Panc1 (cell line): ENCODE data around the gene MYO16. TPM values are rescaled to one million over a fixed set of nuclear protein-coding genes. Genes with fewer than 3 reads are reported as not detected.
"Not testable (repeated sequence)": the region's sequence is repeated elsewhere in the genome, so short reads cannot be mapped to it uniquely, and the experiment has no call there.

Source experiments
- ATAC-seq: fragments of 200-7000 bp; cut with Tn5 transposase; 2 replicates; pipeline ENCODE4 v1.9.1; 2020; ENCODE audit warnings: mild to moderate bottlenecking, moderate library complexity
- BruUV-seq: library from RNA; stranded (reverse); fragments of 400-500 nt; replicated peaks from 2 replicates; lab custom pipeline; 2021; lab: Mats Ljungman, UMichigan
- CTCF ChIA-PET: fragments of 300-600 bp; sonication (Branson Sonifier 250); formaldehyde crosslinking; loops from one replicate; lab custom pipeline; 2022; ENCODE audit warnings: antibody characterized with exemption; lab: Charles Lee
- POLR2A ChIA-PET: fragments of 300-600 bp; sonication (Branson Sonifier 250); formaldehyde crosslinking; loops from one replicate; lab custom pipeline; 2022; ENCODE audit warnings: antibody characterized with exemption; lab: Charles Lee
- DNase-seq: peaks from one replicate; pipeline ENCODE4 v3.0.0-alpha.2; 2010; ENCODE audit warnings: low read depth, low spot score
- H3K27ac ChIP-seq: 2 replicates; pipeline ENCODE4 v1.5.1; 2011; ENCODE audit warnings: mild to moderate bottlenecking, low read length, inconsistent platforms
- H3K27me3 ChIP-seq: fragments of 200-500 bp; sonication (Bioruptor generic); 2 replicates; pipeline ENCODE4 v1.6.0; 2014; ENCODE audit warnings: low read length, inconsistent platforms; ENCODE audit not compliant: control insufficient read depth, insufficient read depth
- H3K36me3 ChIP-seq: fragments of 200-500 bp; sonication (Bioruptor generic); 2 replicates; pipeline ENCODE4 v1.5.1; 2014; ENCODE audit warnings: inconsistent platforms, mild to moderate bottlenecking, low read length, moderate library complexity; ENCODE audit not compliant: control insufficient read depth, insufficient read depth
- H3K4me1 ChIP-seq: 2 replicates; pipeline ENCODE4 v1.5.1; 2011; ENCODE audit warnings: inconsistent platforms, mild to moderate bottlenecking, low read length, moderate library complexity; ENCODE audit not compliant: control insufficient read depth, insufficient read depth
- H3K4me3 ChIP-seq, 2 experiments: 2 replicates each; pipeline ENCODE4 v1.5.1; 2011 to 2012; ENCODE audit warnings: low read depth in 2 of 2, low read length in 2 of 2, mild to moderate bottlenecking in 2 of 2, inconsistent platforms in 1 of 2, moderate library complexity in 1 of 2
- H3K9me3 ChIP-seq: fragments of 200-500 bp; sonication (Bioruptor generic); 2 replicates; pipeline ENCODE4 v1.5.1; 2014; ENCODE audit warnings: low read depth, mild to moderate bottlenecking, inconsistent platforms, low read length, moderate library complexity; ENCODE audit not compliant: control insufficient read depth, insufficient read depth
- CTCF ChIP-seq: fragments of 450-650 bp; IDR thresholded peaks from 2 replicates; pipeline ENCODE4 v1.5.1; 2017; ENCODE audit warnings: mild to moderate bottlenecking
- POLR2AphosphoS5 ChIP-seq: IDR thresholded peaks from 2 replicates; pipeline ENCODE4 v1.6.1; 2012; ENCODE audit warnings: mild to moderate bottlenecking, low read depth, low read length, moderate library complexity
- SIN3A ChIP-seq: IDR thresholded peaks from 2 replicates; pipeline ENCODE4 v1.6.1; 2012; ENCODE audit warnings: low read depth, mild to moderate bottlenecking, low read length, moderate library complexity, borderline replicate concordance; ENCODE audit not compliant: insufficient read depth
- TCF7L2 ChIP-seq: IDR thresholded peaks from 2 replicates; pipeline ENCODE4 v1.6.1; 2011; ENCODE audit warnings: mild to moderate bottlenecking, low read depth, low read length, inconsistent platforms
- in situ Hi-C: cut with HindIII; loops from 2 replicates; pipeline ENCODE4 v1.10.0; 2016; ENCODE audit warnings: low sequenced_read_pairs, low pct_unique_long_range_greater_than_20kb
- intact Hi-C: fragments of 100-400 bp; cut with micrococcal nuclease; formaldehyde crosslinking; loops from one replicate; pipeline ENCODE4 v1.10.0; 2022; ENCODE audit not compliant: unreplicated experiment
- total RNA-seq: library from RNA; stranded (reverse); gene quantifications from one replicate; pipeline ENCODE4 v1.2.1, GENCODE V29; 2021; ENCODE audit not compliant: unreplicated experiment
- TF ChIP-seq, protein P1 (sequence below), 2 experiments: IDR thresholded peaks; 2 replicates each; pipeline ENCODE4 v1.6.1; 2011 to 2012; ENCODE audit warnings: low read depth in 2 of 2, control low read depth in 1 of 2, low read length in 1 of 2, mild to moderate bottlenecking in 1 of 2, moderate library complexity in 1 of 2; ENCODE audit not compliant: insufficient read depth in 1 of 2

The MYO16 gene
- total RNA-seq, 1 experiment from 2014 or later: 0.08 TPM

DNA sequence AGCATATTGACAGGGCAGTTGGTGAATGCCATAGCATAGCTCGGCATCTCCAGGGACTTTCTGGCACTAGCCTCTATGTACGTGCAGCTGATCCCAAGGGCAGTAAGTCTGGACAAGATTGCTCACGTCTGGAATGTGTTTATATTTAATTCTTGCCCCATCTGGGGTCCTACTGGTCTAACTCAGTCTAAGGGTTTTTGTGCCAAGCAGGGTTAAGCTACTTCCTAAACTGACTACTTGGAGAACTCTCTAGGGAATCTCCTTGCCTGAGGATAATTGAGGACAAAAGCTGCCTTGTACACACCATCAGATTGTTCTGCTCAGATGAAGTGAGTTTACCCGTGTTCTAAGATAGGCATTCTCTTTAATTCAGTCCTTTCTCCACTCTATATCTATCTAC, 358.1 kb downstream of the MYO16 start:
- in situ Hi-C loops: no loop called here
- TF ChIP-seq TCF7L2: no peak
- no peak for TF ChIP-seq POLR2AphosphoS5
- TF ChIP-seq, protein P1, sequence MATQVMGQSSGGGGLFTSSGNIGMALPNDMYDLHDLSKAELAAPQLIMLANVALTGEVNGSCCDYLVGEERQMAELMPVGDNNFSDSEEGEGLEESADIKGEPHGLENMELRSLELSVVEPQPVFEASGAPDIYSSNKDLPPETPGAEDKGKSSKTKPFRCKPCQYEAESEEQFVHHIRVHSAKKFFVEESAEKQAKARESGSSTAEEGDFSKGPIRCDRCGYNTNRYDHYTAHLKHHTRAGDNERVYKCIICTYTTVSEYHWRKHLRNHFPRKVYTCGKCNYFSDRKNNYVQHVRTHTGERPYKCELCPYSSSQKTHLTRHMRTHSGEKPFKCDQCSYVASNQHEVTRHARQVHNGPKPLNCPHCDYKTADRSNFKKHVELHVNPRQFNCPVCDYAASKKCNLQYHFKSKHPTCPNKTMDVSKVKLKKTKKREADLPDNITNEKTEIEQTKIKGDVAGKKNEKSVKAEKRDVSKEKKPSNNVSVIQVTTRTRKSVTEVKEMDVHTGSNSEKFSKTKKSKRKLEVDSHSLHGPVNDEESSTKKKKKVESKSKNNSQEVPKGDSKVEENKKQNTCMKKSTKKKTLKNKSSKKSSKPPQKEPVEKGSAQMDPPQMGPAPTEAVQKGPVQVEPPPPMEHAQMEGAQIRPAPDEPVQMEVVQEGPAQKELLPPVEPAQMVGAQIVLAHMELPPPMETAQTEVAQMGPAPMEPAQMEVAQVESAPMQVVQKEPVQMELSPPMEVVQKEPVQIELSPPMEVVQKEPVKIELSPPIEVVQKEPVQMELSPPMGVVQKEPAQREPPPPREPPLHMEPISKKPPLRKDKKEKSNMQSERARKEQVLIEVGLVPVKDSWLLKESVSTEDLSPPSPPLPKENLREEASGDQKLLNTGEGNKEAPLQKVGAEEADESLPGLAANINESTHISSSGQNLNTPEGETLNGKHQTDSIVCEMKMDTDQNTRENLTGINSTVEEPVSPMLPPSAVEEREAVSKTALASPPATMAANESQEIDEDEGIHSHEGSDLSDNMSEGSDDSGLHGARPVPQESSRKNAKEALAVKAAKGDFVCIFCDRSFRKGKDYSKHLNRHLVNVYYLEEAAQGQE (IDR thresholded peaks at IDR 0.05; ENCODE audit: insufficient read depth in 1 of 2, low read depth in 2 of 2, low read length in 1 of 2): no peak
- TF ChIP-seq CTCF: no peak
- TF ChIP-seq SIN3A: no peak
- H3K4me3 ChIP-seq: no peak overlapping the region
- no peak overlapping the region for H3K27ac ChIP-seq
- intact Hi-C loops: no loop called here
- DNase-seq: no peak
- no peaks in the 10 kb centered on the region for H3K36me3 ChIP-seq
- ChIA-PET POLR2A (no interaction called here), CTCF (no interaction called here)
- no peaks in the 10 kb centered on the region for H3K9me3 ChIP-seq
- no peak for ATAC-seq
- H3K27me3 ChIP-seq: no peaks in the 10 kb centered on the region
- BruUV-seq: no TSS peak
- H3K4me1 ChIP-seq: no peaks in the 10 kb centered on the region

GRCh38 chr13:108987944-108988343, 358.5 kb downstream of the MYO16 start:
- ChIA-PET CTCF (no interaction called here), POLR2A (no interaction called here)
- no peaks in the 10 kb centered on the region for H3K27me3 ChIP-seq
- H3K9me3 ChIP-seq: no peaks in the 10 kb centered on the region
- no peaks in the 10 kb centered on the region for H3K36me3 ChIP-seq
- TF ChIP-seq CTCF: no peak
- TF ChIP-seq TCF7L2: no peak
- TF ChIP-seq, protein P1 (IDR thresholded peaks at IDR 0.05; ENCODE audit: insufficient read depth in 1 of 2, low read depth in 2 of 2, low read length in 1 of 2): no peak
- TF ChIP-seq POLR2AphosphoS5: no peak
- TF ChIP-seq SIN3A: no peak
- intact Hi-C loops (no loop called here), in situ Hi-C loops (no loop called here)
- DNase-seq (no peak), ATAC-seq (no peak)
- H3K27ac ChIP-seq: no peak overlapping the region
- no TSS peak for BruUV-seq
- H3K4me3 ChIP-seq: no peak overlapping the region
- no peaks in the 10 kb centered on the region for H3K4me1 ChIP-seq

DNA sequence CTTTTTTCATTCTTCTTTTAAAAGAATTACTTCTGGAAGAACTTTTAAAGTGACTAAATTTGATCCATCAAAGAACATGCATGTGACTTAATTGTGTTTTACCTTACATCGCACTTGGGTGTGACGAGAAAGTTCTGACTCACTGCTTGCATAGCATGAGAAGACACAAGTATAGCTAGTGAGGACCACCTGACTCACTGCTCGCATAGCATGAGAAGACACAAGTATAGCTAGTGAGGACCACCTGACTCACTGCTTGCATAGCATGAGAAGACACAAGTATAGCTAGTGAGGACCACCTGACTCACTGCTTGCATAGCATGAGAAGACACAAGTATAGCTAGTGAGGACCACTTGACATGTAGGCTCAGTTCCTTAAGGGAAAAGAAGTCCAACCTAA, 362.0 kb downstream of the MYO16 start:
- H3K27ac ChIP-seq, CTCF ChIA-PET, H3K9me3 ChIP-seq, BruUV-seq, DNase-seq, H3K4me3 ChIP-seq, intact Hi-C loops, H3K36me3 ChIP-seq, ATAC-seq, POLR2A ChIA-PET, in situ Hi-C loops, H3K4me1 ChIP-seq, H3K27me3 ChIP-seq: not testable (repeated sequence)
